ENCODE measurements around the gene ZFP69B.

DNA sequence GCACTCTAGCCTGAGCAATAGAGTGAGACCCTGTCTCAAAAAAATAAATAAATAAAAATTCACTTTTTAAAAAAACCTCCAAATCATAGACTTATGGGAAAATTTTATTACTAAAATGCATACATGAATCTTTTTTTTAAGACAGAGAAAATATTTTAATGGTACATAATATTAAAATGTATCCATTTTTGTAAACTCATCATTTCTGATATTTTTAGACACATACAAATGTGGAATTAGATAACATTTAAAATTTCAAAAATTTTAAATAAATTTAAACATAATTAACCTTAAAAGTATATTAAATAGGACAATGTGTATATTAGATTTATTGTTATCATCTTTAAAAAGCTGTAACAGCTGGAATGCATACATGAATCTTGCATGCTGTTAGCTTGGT, 42.8 kb upstream of the ZFP69B start:
- TF ChIP-seq, protein P1, sequence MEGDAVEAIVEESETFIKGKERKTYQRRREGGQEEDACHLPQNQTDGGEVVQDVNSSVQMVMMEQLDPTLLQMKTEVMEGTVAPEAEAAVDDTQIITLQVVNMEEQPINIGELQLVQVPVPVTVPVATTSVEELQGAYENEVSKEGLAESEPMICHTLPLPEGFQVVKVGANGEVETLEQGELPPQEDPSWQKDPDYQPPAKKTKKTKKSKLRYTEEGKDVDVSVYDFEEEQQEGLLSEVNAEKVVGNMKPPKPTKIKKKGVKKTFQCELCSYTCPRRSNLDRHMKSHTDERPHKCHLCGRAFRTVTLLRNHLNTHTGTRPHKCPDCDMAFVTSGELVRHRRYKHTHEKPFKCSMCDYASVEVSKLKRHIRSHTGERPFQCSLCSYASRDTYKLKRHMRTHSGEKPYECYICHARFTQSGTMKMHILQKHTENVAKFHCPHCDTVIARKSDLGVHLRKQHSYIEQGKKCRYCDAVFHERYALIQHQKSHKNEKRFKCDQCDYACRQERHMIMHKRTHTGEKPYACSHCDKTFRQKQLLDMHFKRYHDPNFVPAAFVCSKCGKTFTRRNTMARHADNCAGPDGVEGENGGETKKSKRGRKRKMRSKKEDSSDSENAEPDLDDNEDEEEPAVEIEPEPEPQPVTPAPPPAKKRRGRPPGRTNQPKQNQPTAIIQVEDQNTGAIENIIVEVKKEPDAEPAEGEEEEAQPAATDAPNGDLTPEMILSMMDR (IDR thresholded peaks at IDR 0.05), result no peak
- TF ChIP-seq NR3C1 (IDR thresholded peaks at IDR 0.05) (no peak), MYC (IDR thresholded peaks at IDR 0.05; ENCODE audit: borderline replicate concordance, low read length) (no peak)

Data from A549 (cell line).